ENCODE results near the gene SLFN14. TPM values are rescaled to one million over a fixed set of nuclear protein-coding genes. Genes with fewer than 3 reads are reported as not detected.

The SLFN14 gene
- total and polyA plus RNA-seq, 12 donors = 0.39 TPM; not detected in 11

DNA sequence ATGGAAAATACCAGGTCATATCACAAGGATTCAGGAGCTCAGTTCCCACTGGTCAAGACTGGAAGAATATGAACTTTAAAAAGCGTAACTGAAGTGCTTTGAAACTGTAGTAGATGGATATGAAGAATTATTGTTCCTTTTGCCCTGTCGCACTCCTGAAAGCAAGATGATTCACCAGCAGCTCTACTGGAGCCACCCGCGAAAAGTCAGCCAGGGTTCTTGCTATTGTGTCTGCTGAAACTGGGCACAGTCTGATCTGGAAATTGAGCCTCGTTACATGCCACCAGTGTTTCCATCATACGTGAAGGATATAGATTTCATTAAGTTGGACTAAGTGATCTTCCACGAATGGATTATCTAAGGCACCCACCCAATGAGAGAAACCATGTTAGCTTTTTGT, 43.1 kb upstream of the SLFN14 start:
- H3K4me3 ChIP-seq = no peak overlapping the region
- intact Hi-C loops (cut with DNase I) = no loop called here
- peaks cover 0 to 68% of the 10 kb centered on the region in 2 donors for H3K36me3 ChIP-seq (replicated peaks in 1 of 2)
- H3K27ac ChIP-seq = no peak overlapping the region
- DNase-seq = no peak
- H3K4me1 ChIP-seq (replicated peaks in 1 of 2) = no peaks in the 10 kb centered on the region
- H3K9me3 ChIP-seq (replicated peaks in 1 of 3) = no peaks in the 10 kb centered on the region
- TF ChIP-seq POLR2A (IDR thresholded peaks at IDR 0.05) = no peak
- TF ChIP-seq, protein P1, sequence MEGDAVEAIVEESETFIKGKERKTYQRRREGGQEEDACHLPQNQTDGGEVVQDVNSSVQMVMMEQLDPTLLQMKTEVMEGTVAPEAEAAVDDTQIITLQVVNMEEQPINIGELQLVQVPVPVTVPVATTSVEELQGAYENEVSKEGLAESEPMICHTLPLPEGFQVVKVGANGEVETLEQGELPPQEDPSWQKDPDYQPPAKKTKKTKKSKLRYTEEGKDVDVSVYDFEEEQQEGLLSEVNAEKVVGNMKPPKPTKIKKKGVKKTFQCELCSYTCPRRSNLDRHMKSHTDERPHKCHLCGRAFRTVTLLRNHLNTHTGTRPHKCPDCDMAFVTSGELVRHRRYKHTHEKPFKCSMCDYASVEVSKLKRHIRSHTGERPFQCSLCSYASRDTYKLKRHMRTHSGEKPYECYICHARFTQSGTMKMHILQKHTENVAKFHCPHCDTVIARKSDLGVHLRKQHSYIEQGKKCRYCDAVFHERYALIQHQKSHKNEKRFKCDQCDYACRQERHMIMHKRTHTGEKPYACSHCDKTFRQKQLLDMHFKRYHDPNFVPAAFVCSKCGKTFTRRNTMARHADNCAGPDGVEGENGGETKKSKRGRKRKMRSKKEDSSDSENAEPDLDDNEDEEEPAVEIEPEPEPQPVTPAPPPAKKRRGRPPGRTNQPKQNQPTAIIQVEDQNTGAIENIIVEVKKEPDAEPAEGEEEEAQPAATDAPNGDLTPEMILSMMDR (IDR thresholded peaks at IDR 0.05) = no peak
- H3K27me3 ChIP-seq = no peaks in the 10 kb centered on the region
- WGBS, 4 donors = 75 to 88% (median 78%) methylated on average over 7 of the region's 7 CpGs

DNA sequence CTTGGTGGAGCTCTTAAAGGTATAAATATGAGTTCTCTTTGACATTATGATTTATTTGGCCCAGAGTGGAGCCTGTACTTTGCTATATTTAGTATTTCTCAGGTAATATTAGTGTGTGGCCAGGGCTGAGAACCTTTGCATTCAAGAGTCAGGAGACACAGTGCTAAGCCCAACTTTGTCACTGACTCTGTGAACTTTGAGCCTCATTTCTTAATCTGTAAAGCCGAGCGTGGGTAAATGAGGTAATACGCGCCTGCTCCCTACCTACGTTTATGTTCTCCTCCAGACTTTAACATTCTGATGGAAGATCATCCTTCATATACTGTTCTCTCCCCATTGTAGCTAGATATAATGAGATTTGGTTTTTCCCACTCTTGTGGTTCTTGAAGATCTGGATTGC, 37.0 kb upstream of the SLFN14 start:
- H3K27me3 ChIP-seq = no peaks in the 10 kb centered on the region
- no peak overlapping the region for H3K4me3 ChIP-seq
- DNase-seq = no peak
- WGBS, 4 donors = 72 to 78% (median 75%) methylated on average over 5 of the region's 5 CpGs
- intact Hi-C loops (cut with DNase I) = no loop called here
- H3K4me1 ChIP-seq (replicated peaks in 1 of 2) = no peaks in the 10 kb centered on the region
- no peak overlapping the region for H3K27ac ChIP-seq
- H3K9me3 ChIP-seq (replicated peaks in 1 of 3) = no peaks in the 10 kb centered on the region
- TF ChIP-seq, protein P1 (IDR thresholded peaks at IDR 0.05) = no peak
- no peak for TF ChIP-seq POLR2A (IDR thresholded peaks at IDR 0.05)
- H3K36me3 ChIP-seq (replicated peaks in 1 of 2) = peaks cover 0 to 52% of the 10 kb centered on the region in 2 donors

DNA sequence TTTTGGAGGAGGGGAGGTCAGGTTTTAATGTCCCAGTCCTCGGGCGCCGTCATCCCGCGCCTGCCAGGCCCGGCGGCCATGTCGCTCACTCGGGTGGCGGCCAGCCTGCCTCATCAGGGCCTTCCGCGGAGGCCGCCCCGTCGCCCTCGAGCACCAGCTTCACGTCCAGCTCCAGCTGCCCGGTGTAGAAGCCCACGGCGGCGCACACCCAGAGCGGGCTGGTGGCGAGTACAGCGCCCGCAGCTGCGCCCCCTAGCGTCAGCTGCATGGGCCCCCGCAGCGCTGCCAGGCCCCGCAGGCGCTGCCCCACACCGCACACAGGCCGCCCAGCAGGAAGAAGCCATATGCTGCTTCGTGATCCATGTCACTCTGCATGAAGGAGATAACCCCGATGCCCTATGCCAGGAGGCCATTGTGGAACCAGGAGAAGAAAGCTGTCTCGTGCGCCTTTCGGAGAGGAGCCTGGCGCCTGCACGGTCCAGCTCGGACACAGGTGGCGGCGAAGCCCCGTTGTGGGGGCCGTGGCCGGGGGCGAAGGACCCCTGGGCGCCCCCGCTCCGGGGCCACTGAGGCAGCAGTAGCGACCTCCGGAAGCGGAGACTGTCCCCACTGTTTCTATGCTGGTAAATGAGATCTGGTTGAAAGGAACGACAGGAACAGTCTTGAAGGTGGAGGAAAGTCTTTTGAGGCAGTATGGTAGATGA, 36.1 kb upstream of the SLFN14 start:
- intact Hi-C loops (cut with DNase I) = no loop called here
- no peak for TF ChIP-seq POLR2A (IDR thresholded peaks at IDR 0.05)
- TF ChIP-seq, protein P1 (IDR thresholded peaks at IDR 0.05) = no peak
- Histone ChIP-seq H3K27me3 (no peaks in the 10 kb centered on the region), H3K4me1 (replicated peaks in 1 of 2) (no peaks in the 10 kb centered on the region), H3K27ac (no peak overlapping the region), H3K9me3 (replicated peaks in 1 of 3) (no peaks in the 10 kb centered on the region), H3K4me3 (no peak overlapping the region), H3K36me3 (replicated peaks in 1 of 2) (peaks cover 0 to 45% of the 10 kb centered on the region in 2 donors)
- WGBS, 4 donors = 85 to 93% (median 88%) methylated on average over 35 to 54 of the region's 54 CpGs
- DNase-seq = no peak

DNA sequence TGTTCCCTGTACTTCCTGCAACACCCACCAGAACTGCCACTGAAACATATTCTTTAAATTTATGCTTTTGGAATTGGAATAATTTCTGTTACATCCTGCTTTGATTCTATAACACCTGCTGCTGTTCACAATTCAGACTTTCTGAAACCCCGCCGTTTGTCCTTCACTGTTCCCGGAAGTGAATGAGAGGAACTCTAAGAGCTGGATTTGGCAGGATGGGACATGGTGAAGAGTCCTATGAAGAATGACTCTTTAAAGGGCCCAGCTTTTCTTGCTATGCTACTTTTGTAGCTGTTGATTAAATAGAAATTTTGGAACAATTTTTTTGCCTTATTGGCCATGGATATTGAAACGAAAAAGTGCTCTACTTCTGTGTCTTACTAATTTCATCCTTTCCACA, 35.5 kb upstream of the SLFN14 start:
- no peak overlapping the region for H3K27ac ChIP-seq
- intact Hi-C loops (cut with DNase I) = no loop called here
- no peaks in the 10 kb centered on the region for H3K27me3 ChIP-seq
- H3K36me3 ChIP-seq (replicated peaks in 1 of 2) = peaks cover 0 to 39% of the 10 kb centered on the region in 2 donors
- no peaks in the 10 kb centered on the region for H3K4me1 ChIP-seq (replicated peaks in 1 of 2)
- H3K9me3 ChIP-seq (replicated peaks in 1 of 3) = no peaks in the 10 kb centered on the region
- DNase-seq = no peak
- no peak overlapping the region for H3K4me3 ChIP-seq
- no peak for TF ChIP-seq POLR2A (IDR thresholded peaks at IDR 0.05)
- TF ChIP-seq, protein P1 (IDR thresholded peaks at IDR 0.05) = no peak
- WGBS, 4 donors = 66 to 80% (median 71%) methylated on average over 4 of the region's 4 CpGs
